PC-3 (cell line): Measurements from ENCODE around the gene PTGR1. TPM values are rescaled to one million over a fixed set of nuclear protein-coding genes. Genes with fewer than 3 reads are reported as not detected.

ENCODE experiments used
- ATAC-seq: fragments of 200-7000 bp; cut with Tn5 transposase; 2 replicates; pipeline ENCODE4 v1.9.1; 2020; ENCODE audit warnings: mild to moderate bottlenecking, moderate library complexity
- BruUV-seq: library from RNA; stranded (reverse); fragments of 400-500 nt; replicated peaks from 2 replicates; lab custom pipeline; 2021; lab: Mats Ljungman, UMichigan
- CTCF ChIA-PET: fragments of 300-600 bp; sonication (Branson Sonifier 250); formaldehyde crosslinking; loops from one replicate; lab custom pipeline; 2022; ENCODE audit warnings: antibody characterized with exemption; lab: Charles Lee
- POLR2A ChIA-PET: fragments of 300-600 bp; sonication (Branson Sonifier 250); formaldehyde crosslinking; loops from one replicate; lab custom pipeline; 2022; ENCODE audit warnings: antibody characterized with exemption; ENCODE audit not compliant: unreplicated experiment; lab: Charles Lee
- DNase-seq: peaks from one replicate; pipeline ENCODE4 v3.0.0-alpha.2; 2015
- H2AFZ ChIP-seq: fragments of 300-600 bp; sonication (generic); 2 replicates; pipeline ENCODE4 v1.6.0; 2016; ENCODE audit warnings: antibody characterized with exemption, low read length
- H3F3A ChIP-seq: fragments of 300-600 bp; sonication (generic); one replicate; pipeline ENCODE4 v1.6.0; 2017; ENCODE audit warnings: antibody characterized with exemption, low read length, control low read depth, mild to moderate bottlenecking; ENCODE audit not compliant: unreplicated experiment
- H3K27ac ChIP-seq: fragments of 300-600 bp; sonication (generic); 2 replicates; pipeline ENCODE4 v1.5.1; 2016; ENCODE audit warnings: mild to moderate bottlenecking, low read length
- H3K27me3 ChIP-seq: fragments of 300-600 bp; sonication (generic); 2 replicates; pipeline ENCODE4 v1.6.1; 2016; ENCODE audit warnings: low read length, mixed read lengths
- H3K36me3 ChIP-seq: fragments of 300-600 bp; sonication (generic); 2 replicates; pipeline ENCODE4 v1.6.1; 2016; ENCODE audit warnings: low read depth, mixed run types, low read length, mixed read lengths
- H3K4me1 ChIP-seq: fragments of 300-600 bp; sonication (generic); 2 replicates; pipeline ENCODE4 v1.5.1; 2016; ENCODE audit warnings: low read length; ENCODE audit not compliant: insufficient read depth
- H3K4me2 ChIP-seq: fragments of 300-600 bp; sonication (generic); 2 replicates; pipeline ENCODE4 v1.6.0; 2016; ENCODE audit warnings: low read length
- H3K4me3 ChIP-seq: fragments of 300-600 bp; sonication (generic); 2 replicates; pipeline ENCODE4 v1.5.1; 2016; ENCODE audit warnings: mild to moderate bottlenecking, low read length, mixed read lengths
- H3K79me2 ChIP-seq: fragments of 300-600 bp; sonication (generic); 2 replicates; pipeline ENCODE4 v1.6.1; 2017; ENCODE audit warnings: low read length, mixed read lengths
- H3K9ac ChIP-seq: fragments of 300-600 bp; sonication (generic); 2 replicates; pipeline ENCODE4 v1.6.0; 2016; ENCODE audit warnings: mild to moderate bottlenecking, low read length
- H3K9me2 ChIP-seq: fragments of 300-600 bp; sonication (generic); replicated peaks from 2 replicates; pipeline ENCODE4 v1.6.1; 2016; ENCODE audit warnings: mixed run types, low read length, mixed read lengths
- H3K9me3 ChIP-seq: fragments of 300-600 bp; sonication (generic); 2 replicates; pipeline ENCODE4 v1.6.1; 2016; ENCODE audit warnings: low read length, mixed read lengths
- H4K20me1 ChIP-seq: fragments of 300-600 bp; sonication (generic); 2 replicates; pipeline ENCODE4 v1.6.1; 2016; ENCODE audit warnings: low read length, mixed read lengths
- CTCF ChIP-seq: fragments of 300-600 bp; sonication (generic); conservative IDR thresholded peaks from 2 replicates; pipeline ENCODE4 v1.5.1; 2017; ENCODE audit warnings: antibody characterized with exemption, low read depth, mild to moderate bottlenecking, low read length
- EZH2 ChIP-seq: fragments of 300-600 bp; sonication (generic); IDR thresholded peaks from one replicate; pipeline ENCODE4 v1.6.1; 2017; ENCODE audit warnings: antibody characterized with exemption, mild to moderate bottlenecking, low read length; ENCODE audit not compliant: unreplicated experiment
- EZH2phosphoT487 ChIP-seq: fragments of 300-600 bp; sonication (generic); IDR thresholded peaks from 2 replicates; pipeline ENCODE4 v1.6.1; 2018; ENCODE audit warnings: mild to moderate bottlenecking, antibody characterized with exemption, low read length, borderline replicate concordance
- intact Hi-C: fragments of 100-400 bp; cut with micrococcal nuclease; formaldehyde crosslinking; loops from 2 replicates; pipeline ENCODE4 v1.9.0; 2023
- total RNA-seq: library from RNA; depleted of rRNA; stranded (reverse); fragments of >200 nt; gene quantifications from 2 replicates; pipeline ENCODE4 v1.2.3, GENCODE V29; 2014

The PTGR1 gene
- total RNA-seq, 1 experiment from 2014 or later = 43.1 TPM

GRCh38 chr9:111632695-111633388, 33.4 kb upstream of the PTGR1 start:
- Histone ChIP-seq H3K27ac (no peak overlapping the region), H3K9me3 (no peaks in the 10 kb centered on the region), H4K20me1 (peaks cover 48% of the 10 kb centered on the region), H3K36me3 (no peaks in the 10 kb centered on the region), H3F3A (no peaks in the 10 kb centered on the region), H3K4me2 (peak overlapping the region; percentile 82), H3K79me2 (peaks cover 68% of the 10 kb centered on the region), H3K4me3 (peak overlapping the region; percentile 93), H2AFZ (no peak overlapping the region), H3K9me2 (no peaks in the 10 kb centered on the region), H3K27me3 (no peaks in the 10 kb centered on the region), H3K9ac (peak overlapping the region; percentile 91), H3K4me1 (peaks cover 17% of the 10 kb centered on the region; the same call in 1 of the 2 replicates)
- TF ChIP-seq EZH2 (no peak), CTCF (no peak), EZH2phosphoT487 (no peak)
- ChIA-PET CTCF (no interaction called here), POLR2A (no interaction called here)
- no peak for DNase-seq
- intact Hi-C loops = no loop called here
- BruUV-seq = no TSS peak
- no peak for ATAC-seq

- Histone ChIP-seq H2AFZ (0 out of 2 replicates have a peak overlapping the region, but pooled peaks have one; percentile 30), H3K36me3 (no peaks in the 10 kb centered on the region), H3K27ac (no peak overlapping the region), H3F3A (no peaks in the 10 kb centered on the region), H3K79me2 (peaks cover 60% of the 10 kb centered on the region), H3K27me3 (no peaks in the 10 kb centered on the region), H3K4me1 (peaks cover 17% of the 10 kb centered on the region; the same call in 1 of the 2 replicates), H3K4me3 (peak overlapping the region; percentile 93), H3K9me2 (no peaks in the 10 kb centered on the region), H3K9me3 (no peaks in the 10 kb centered on the region), H3K4me2 (peak overlapping the region; percentile 82), H3K9ac (peak overlapping the region; percentile 91), H4K20me1 (peaks cover 42% of the 10 kb centered on the region)
- no peak for DNase-seq
- BruUV-seq = no TSS peak
- intact Hi-C loops = no loop called here
- ChIA-PET CTCF (no interaction called here), POLR2A (no interaction called here)
- no peak for ATAC-seq
- TF ChIP-seq CTCF = no peak
- no peak for TF ChIP-seq EZH2phosphoT487
- TF ChIP-seq EZH2 = no peak
Observed at GRCh38 chr9:111632060-111632459, 32.6 kb upstream of the PTGR1 start.

- peak within 1 kb of the TSS; percentile 93 for H2AFZ ChIP-seq
- no TSS peak for BruUV-seq
- ChIA-PET CTCF (no interaction called here), POLR2A (no interaction called here)
- H3F3A ChIP-seq = no peaks in the 10 kb centered on the region
- peaks cover 53% of the 10 kb centered on the region for H3K79me2 ChIP-seq
- no peaks in the 10 kb centered on the region for H3K36me3 ChIP-seq
- H3K27ac ChIP-seq = 0 out of 2 replicates have a peak within 1 kb of the TSS, but pooled peaks have one; percentile 29
- DNase-seq (peak; percentile 96), ATAC-seq (peak; percentile 95)
- H3K4me3 ChIP-seq = peak within 1 kb of the TSS; percentile 93
- no peaks in the 10 kb centered on the region for H3K27me3 ChIP-seq
- H3K4me2 ChIP-seq = peak within 1 kb of the TSS; percentile 94
- no peaks in the 10 kb centered on the region for H3K9me3 ChIP-seq
- H3K9ac ChIP-seq = peak within 1 kb of the TSS; percentile 91
- H4K20me1 ChIP-seq = peaks cover 42% of the 10 kb centered on the region
- peaks cover 17% of the 10 kb centered on the region; the same call in 1 of the 2 replicates for H3K4me1 ChIP-seq
- intact Hi-C loops = no loop called here
- no peaks in the 10 kb centered on the region for H3K9me2 ChIP-seq
- no peak for TF ChIP-seq EZH2phosphoT487
- no peak for TF ChIP-seq CTCF
- TF ChIP-seq EZH2 = no peak
Observed at GRCh38 chr9:111631214-111631971, 31.9 kb upstream of the PTGR1 start, which contains the start of gene DNAJC25. Gene DNAJC25 (plus strand): TSS chr9:111631334. CDS start chr9:111631408, 74 bp downstream.
